Spleen (tissue), 11 donors: ENCODE measurements around the gene ABCA9. TPM values are rescaled to one million over a fixed set of nuclear protein-coding genes. Genes with fewer than 3 reads are reported as not detected.

ENCODE experiments used
- microRNA-seq, 3 donors: library from miRNA; unstranded; fragments of <30 nt; microRNA quantifications; one replicate each; pipeline versions ENCODE4 to v1.1.0, GENCODE V29; 2019 to 2020
- polyA plus RNA-seq, 3 donors: library from polyadenylated mRNA; stranded (reverse); fragments of 200-250 nt; gene quantifications; one replicate each; pipeline ENCODE4 v1.2.1, GENCODE V29; 2013
- small RNA-seq, 4 donors: library from RNA; depleted of rRNA; stranded (forward); fragments of <200 nt; gene quantifications; one replicate each; pipeline ENCODE3, GENCODE V24; 2016
- total RNA-seq, 7 donors: library from RNA; depleted of rRNA in 3 of 7; stranded (reverse); fragments of >200 nt in 3 of 7; fragmentation: NEBNext Ultra II Directional in 4 of 7; extraction: Animal tissue kit (Norgen Biotek cat#: 25700) in 4 of 7; gene quantifications; one replicate each; pipeline versions ENCODE4 v1.1.0 to v1.2.1, GENCODE V29; 2016 to 2021
- donor health status: healthy with polysubstance abuse.
- donor health status: DM: no; HTN: no; CAD: no; lungs with moderate emphysema.
- donor health status: DM: no; HTN: no; CAD: no.
- donor health status: Bipolar disorder and iron deficiency.
- donor health status: healthy.
- donor health status: DM: no; HTN: no; CAD: no.
- donor health status: DM: yes; HTN: yes; CAD: no.

ABCA9 gene
- total and polyA plus RNA-seq, 10 donors: 0.30 to 5.7 (median 1.1) TPM

Small RNAs within 50 kb of the gene (microRNA-seq; reads per million reads assigned to microRNA genes)
- gene MIR4524A: 0 reads per million in 3 donors
- 0 reads per million in 3 donors for gene MIR4524B

Small RNAs within 50 kb of the gene (small RNA-seq; reads per million reads assigned to genes)
- 0 reads per million in 4 donors for gene MIR4524B

Other genes with a start within 250 kb of the ABCA9 start
- 10 to 100 TPM; 23.2 to 89.4 (median 66.6) TPM for gene ABCA8, start 105.5 kb downstream of the ABCA9 start, total RNA-seq
- gene ABCA8, start 105.5 kb downstream of the ABCA9 start, polyA plus RNA-seq: 1 to 10 TPM; 1.1 to 7.1 (median 2.9) TPM
- 10 to 100 TPM in 5 of 7 donors, 1 to 10 TPM in 2; 5.5 to 23.2 (median 14.1) TPM for gene ABCA6, start 81.0 kb upstream of the ABCA9 start, total RNA-seq
- 1 to 10 TPM; 2.3 to 2.9 (median 2.3) TPM for gene ABCA6, start 81.0 kb upstream of the ABCA9 start, polyA plus RNA-seq
- gene ABCA10, start 167.9 kb upstream of the ABCA9 start, total RNA-seq: 1 to 10 TPM; 1.5 to 4.9 (median 2.1) TPM
- gene ABCA10, start 167.9 kb upstream of the ABCA9 start, polyA plus RNA-seq: 1 to 10 TPM; 2.4 to 4.1 (median 2.5) TPM